ENCODE measurements around the gene FANK1.

The FANK1 gene

DNA sequence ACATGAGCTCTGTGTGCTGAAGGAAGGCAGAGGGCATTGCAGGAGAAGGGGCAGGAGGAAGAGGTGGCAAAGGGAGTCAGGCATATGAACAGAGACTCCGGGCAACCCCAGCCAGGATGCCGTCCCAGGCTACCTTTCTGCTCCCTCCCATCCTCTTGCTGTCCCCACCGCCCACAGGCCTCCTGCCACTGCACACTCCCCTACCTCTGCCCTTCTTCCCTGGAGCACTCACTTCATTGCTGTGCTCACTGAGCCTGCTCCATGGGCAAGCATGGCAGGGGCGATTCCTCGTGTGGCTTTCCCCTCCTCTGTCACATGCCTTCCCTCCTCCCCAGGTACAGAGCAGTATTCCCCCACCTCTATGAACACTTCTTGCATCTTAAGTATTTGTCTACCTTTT lies 93.4 kb downstream of the FANK1 start:
- Histone ChIP-seq H3K27ac (no peak overlapping the region), H3K4me2 (no peak overlapping the region), H3K4me1 (no peaks in the 10 kb centered on the region), H3K9ac (no peak overlapping the region), H4K20me1 (no peaks in the 10 kb centered on the region), H3K4me3 (no peak overlapping the region), H3K9me3 (peaks cover 7% of the 10 kb centered on the region; the same call in 1 of the 2 replicates), H3K27me3 (no peaks in the 10 kb centered on the region), H3K36me3 (no peaks in the 10 kb centered on the region)
- TF ChIP-seq Cebpa-rat (IDR thresholded peaks at IDR 0.05), result no peak

DNA sequence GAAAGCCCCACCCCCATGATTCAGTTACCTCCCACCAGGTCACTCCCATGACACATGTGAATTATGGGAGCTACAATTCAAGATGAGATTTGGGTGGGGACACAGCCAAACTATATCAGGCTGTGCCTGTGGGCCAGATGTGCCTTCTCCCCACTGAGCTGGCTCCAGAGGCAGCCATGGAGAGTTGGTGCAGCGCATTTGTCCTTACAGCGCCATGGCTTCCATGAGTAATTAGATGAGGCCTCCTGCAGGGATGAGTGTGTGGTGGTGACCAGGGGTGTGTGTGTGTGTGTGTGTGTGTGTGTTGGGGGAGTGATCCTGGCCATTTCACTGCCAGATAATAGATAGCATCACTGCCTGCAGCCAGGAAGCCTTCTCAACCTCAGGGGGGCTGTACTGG lies 94.6 kb downstream of the FANK1 start:
- Histone ChIP-seq H3K9me3 (peaks cover 7% of the 10 kb centered on the region; the same call in 1 of the 2 replicates), H3K4me2 (no peak overlapping the region), H3K27me3 (no peaks in the 10 kb centered on the region), H3K4me1 (no peaks in the 10 kb centered on the region), H3K4me3 (no peak overlapping the region), H4K20me1 (no peaks in the 10 kb centered on the region), H3K9ac (no peak overlapping the region), H3K27ac (no peak overlapping the region), H3K36me3 (no peaks in the 10 kb centered on the region)
- no peak for TF ChIP-seq Cebpa-rat (IDR thresholded peaks at IDR 0.05)

DNA sequence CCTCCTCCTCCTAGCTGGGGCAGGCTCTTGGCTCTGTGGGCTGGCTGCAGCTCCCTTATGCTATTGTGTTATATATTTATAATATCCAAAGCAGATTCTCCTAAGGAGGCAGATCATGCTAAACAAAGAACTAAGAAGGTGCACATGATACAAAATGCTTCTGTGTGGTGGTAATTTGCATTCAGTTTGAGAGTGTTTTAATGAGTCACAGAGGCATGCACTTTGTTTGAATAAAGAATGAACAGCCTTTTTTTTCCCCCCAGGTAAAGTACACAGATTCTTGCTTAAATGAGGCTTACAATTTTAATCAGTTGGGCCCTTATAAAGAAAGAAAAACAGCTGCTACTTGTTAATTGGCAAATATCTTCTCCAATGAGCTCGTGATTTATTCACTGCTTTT lies 95.0 kb downstream of the FANK1 start:
- Histone ChIP-seq H3K36me3 (no peaks in the 10 kb centered on the region), H3K27ac (no peak overlapping the region), H3K9ac (no peak overlapping the region), H3K4me2 (no peak overlapping the region), H4K20me1 (no peaks in the 10 kb centered on the region), H3K27me3 (no peaks in the 10 kb centered on the region), H3K4me3 (no peak overlapping the region), H3K4me1 (no peaks in the 10 kb centered on the region), H3K9me3 (peaks cover 7% of the 10 kb centered on the region; the same call in 1 of the 2 replicates)
- TF ChIP-seq Cebpa-rat (IDR thresholded peaks at IDR 0.05), result no peak

DNA sequence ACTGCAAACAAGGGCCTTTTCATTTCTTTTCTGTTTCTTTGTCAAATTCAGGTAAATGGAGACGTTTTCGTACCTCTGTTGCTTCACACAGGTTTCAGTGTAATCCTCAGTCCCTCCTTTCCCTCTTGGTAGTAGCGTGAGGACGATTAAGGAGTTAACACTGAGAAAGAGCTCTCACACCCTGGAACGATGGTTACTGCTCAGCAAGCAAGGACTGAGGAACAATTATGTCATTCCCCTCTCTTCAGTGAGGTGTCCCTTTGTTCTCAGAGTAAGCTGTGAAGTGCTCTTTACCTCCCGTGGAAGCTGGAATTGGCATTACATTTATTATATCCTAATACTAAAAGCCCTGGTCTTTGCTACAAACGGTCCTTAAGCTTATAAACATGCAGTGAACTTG lies 95.9 kb downstream of the FANK1 start:
- Histone ChIP-seq H3K4me2 (no peak overlapping the region), H3K9me3 (peaks cover 7% of the 10 kb centered on the region; the same call in 1 of the 2 replicates), H3K4me1 (no peaks in the 10 kb centered on the region), H3K4me3 (no peak overlapping the region), H3K36me3 (no peaks in the 10 kb centered on the region), H4K20me1 (no peaks in the 10 kb centered on the region), H3K9ac (no peak overlapping the region), H3K27me3 (no peaks in the 10 kb centered on the region), H3K27ac (no peak overlapping the region)
- TF ChIP-seq Cebpa-rat (IDR thresholded peaks at IDR 0.05), result no peak

DNA sequence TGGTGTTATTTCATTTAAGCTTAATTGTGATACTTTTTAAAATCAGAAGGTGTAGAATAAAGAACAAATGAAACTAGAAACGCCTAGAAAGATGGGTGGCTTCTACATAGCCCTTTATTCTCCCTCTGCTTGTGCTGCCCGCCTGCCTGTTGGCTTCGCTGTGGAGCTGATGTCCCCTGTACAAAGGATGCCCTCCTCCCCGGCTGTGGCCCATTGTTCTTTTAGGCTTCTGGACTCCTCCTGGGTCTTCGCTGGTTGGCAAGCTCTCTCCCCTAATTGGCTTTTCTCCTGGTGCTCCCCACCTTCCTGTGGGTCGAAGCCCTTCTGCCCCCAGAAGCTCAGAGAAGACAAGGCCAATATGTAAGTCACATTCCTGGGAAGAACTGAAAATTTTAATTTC lies 98.2 kb downstream of the FANK1 start:
- H3K9ac ChIP-seq, result no peak overlapping the region
- no peaks in the 10 kb centered on the region for H3K4me1 ChIP-seq
- no peaks in the 10 kb centered on the region for H4K20me1 ChIP-seq
- no peaks in the 10 kb centered on the region for H3K36me3 ChIP-seq
- H3K27ac ChIP-seq, result no peak overlapping the region
- no peak overlapping the region for H3K4me2 ChIP-seq
- no peak overlapping the region for H3K4me3 ChIP-seq
- no peaks in the 10 kb centered on the region for H3K27me3 ChIP-seq
- H3K9me3 ChIP-seq, result peaks cover 7% of the 10 kb centered on the region; the same call in 1 of the 2 replicates
- TF ChIP-seq Cebpa-rat (IDR thresholded peaks at IDR 0.05), result no peak

DNA sequence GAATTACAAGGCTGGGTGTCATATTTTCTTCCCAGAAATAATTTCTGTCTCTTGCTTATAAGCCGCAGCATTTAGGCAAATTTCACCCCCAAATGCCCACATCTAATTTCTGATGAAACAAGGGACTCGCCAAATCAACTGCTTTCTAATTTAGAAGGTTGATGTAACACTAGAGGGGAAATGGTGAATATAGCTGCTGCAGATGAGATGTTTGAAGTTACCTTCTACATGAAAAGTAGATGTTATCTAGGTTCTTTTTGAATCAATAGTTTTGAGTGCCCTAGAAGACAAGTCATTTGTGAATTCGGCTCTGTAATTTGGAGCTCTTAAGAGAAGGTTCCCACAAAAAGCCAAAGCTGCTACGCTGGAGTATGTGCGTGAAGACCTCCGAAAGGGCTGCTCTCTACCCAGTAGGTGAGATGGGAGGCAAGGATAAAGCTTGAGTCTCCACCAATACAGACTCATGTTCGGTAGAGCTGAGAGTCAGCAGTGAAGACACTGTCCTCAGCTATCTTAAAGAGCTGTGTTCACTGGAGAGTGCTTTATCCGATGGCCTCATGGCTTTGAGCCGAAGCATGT lies 99.5 kb downstream of the FANK1 start:
- TF ChIP-seq Cebpa-rat (IDR thresholded peaks at IDR 0.05), result no peak
- Histone ChIP-seq H3K4me3 (no peak overlapping the region), H3K36me3 (no peaks in the 10 kb centered on the region), H3K9me3 (peaks cover 3% of the 10 kb centered on the region; the same call in 1 of the 2 replicates), H3K27ac (no peak overlapping the region), H4K20me1 (no peaks in the 10 kb centered on the region), H3K4me1 (no peaks in the 10 kb centered on the region), H3K4me2 (no peak overlapping the region), H3K27me3 (no peaks in the 10 kb centered on the region), H3K9ac (no peak overlapping the region)

DNA sequence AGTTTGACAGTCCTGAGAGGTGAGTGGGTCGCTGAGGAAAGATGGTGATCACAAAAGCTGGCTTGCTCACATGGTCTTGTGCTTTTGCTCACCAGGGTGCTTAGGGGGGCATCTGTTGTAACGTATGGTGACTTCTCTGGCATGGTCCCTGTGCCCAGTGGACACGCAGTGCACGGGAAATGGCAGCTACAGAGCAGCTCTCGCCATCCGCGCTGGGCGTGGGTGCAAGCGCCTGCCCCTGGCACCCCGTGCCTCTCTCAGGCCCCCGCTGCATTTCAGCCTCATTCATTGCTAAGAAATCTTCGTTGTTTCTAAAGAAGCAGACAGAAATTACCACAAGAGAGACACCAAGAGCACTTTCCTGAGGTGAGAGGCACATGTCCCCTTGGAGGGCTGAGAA lies 101.2 kb downstream of the FANK1 start:
- Histone ChIP-seq H3K27me3 (no peaks in the 10 kb centered on the region), H3K9ac (no peak overlapping the region), H3K27ac (no peak overlapping the region), H3K4me1 (no peaks in the 10 kb centered on the region), H3K9me3 (no peaks in the 10 kb centered on the region), H3K4me2 (no peak overlapping the region), H3K36me3 (no peaks in the 10 kb centered on the region), H3K4me3 (no peak overlapping the region), H4K20me1 (no peaks in the 10 kb centered on the region)
- no peak for TF ChIP-seq Cebpa-rat (IDR thresholded peaks at IDR 0.05)

DNA sequence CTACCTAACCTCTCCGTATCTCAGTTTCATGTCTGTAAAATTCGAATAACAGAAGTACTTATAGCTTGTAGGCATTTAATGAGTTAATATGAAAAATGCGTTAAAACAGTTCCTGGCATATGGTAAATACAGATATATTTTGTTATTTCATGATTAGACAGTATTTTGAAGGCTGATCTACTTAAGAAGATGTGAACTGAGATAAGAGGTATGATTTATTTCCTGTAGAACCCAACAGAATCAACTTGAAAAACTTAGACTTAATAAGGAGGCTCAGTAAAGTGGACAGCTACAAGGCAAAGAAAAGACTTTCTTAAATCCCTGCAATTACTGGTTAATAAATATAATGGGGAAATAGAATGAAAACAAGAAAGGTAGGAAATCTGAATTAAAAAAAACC lies 103.3 kb downstream of the FANK1 start:
- Histone ChIP-seq H3K36me3 (no peaks in the 10 kb centered on the region), H3K27ac (no peak overlapping the region), H4K20me1 (no peaks in the 10 kb centered on the region), H3K4me2 (no peak overlapping the region), H3K4me1 (no peaks in the 10 kb centered on the region), H3K27me3 (no peaks in the 10 kb centered on the region), H3K9ac (no peak overlapping the region), H3K4me3 (no peak overlapping the region), H3K9me3 (no peaks in the 10 kb centered on the region)
- no peak for TF ChIP-seq Cebpa-rat (IDR thresholded peaks at IDR 0.05)

DNA sequence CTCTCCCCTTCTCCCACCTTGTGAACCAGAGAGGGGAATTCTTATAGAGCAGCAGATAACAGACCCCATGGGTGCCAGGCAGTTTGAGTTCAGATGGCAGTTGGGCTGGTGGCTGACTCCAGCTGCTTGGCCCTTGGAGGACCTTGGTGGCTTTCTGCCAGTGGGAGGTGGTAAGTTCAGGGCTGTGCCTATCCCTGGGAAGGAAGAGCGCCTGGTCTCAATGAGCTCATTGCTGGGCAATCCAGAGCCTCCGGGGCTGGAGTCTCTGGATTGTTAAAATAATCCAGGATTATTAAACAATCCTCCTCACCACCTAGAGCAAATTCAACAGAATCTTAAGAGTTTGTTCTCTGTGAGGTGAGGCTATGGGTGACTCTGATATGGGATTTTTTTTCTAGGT lies 105.2 kb downstream of the FANK1 start:
- no peaks in the 10 kb centered on the region for H3K4me1 ChIP-seq
- H3K27me3 ChIP-seq, result no peaks in the 10 kb centered on the region
- H3K36me3 ChIP-seq, result no peaks in the 10 kb centered on the region
- H3K4me2 ChIP-seq, result no peak overlapping the region
- no peak overlapping the region for H3K27ac ChIP-seq
- no peak overlapping the region for H3K4me3 ChIP-seq
- no peaks in the 10 kb centered on the region for H3K9me3 ChIP-seq
- no peaks in the 10 kb centered on the region for H4K20me1 ChIP-seq
- no peak overlapping the region for H3K9ac ChIP-seq
- TF ChIP-seq Cebpa-rat (IDR thresholded peaks at IDR 0.05), result no peak

DNA sequence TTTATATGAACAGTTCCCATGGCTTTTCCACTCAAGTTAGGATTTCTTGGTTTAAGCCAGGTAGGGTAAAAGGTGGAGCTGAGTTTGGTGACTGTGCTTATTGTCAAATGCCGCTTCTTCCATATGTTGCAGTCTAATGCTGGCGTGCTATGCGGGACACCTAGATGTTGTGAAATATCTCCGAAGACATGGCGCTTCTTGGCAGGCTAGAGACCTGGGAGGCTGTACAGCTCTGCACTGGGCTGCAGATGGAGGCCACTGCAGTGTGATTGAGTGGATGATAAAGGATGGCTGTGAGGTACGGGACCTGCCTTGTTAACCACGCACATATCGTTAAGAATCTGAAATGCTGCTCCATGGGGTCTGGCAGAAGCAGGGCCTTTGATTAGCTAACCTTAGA lies 108.4 kb downstream of the FANK1 start:
- Histone ChIP-seq H4K20me1 (no peaks in the 10 kb centered on the region), H3K4me1 (peaks cover 27% of the 10 kb centered on the region), H3K4me2 (no peak overlapping the region), H3K27me3 (no peaks in the 10 kb centered on the region), H3K9ac (no peak overlapping the region), H3K4me3 (no peak overlapping the region), H3K9me3 (no peaks in the 10 kb centered on the region), H3K27ac (no peak overlapping the region), H3K36me3 (no peaks in the 10 kb centered on the region)
- TF ChIP-seq Cebpa-rat (IDR thresholded peaks at IDR 0.05), result no peak

DNA sequence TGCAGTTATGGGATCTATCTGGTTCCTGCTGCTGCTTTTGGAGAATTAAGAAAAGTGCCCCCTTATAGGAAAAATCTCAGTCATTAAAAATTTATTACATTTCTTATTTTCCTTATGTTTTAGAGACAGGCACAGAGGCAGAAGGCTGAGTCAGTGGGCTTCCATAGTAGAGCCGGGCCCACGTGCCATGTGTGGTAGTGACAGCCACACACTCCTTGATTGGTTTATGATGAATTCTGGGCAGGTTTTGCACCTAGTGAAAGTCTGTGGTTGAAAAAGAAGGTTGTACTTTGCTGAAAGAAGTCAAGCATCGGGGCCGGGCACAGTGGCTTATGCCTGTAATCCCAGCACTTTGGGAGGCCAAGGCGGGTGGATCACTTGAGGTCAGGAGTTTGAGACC lies 109.9 kb downstream of the FANK1 start:
- Histone ChIP-seq H3K36me3 (no peaks in the 10 kb centered on the region), H3K4me1 (peaks cover 33% of the 10 kb centered on the region), H3K27ac (no peak overlapping the region), H4K20me1 (no peaks in the 10 kb centered on the region), H3K27me3 (no peaks in the 10 kb centered on the region), H3K9ac (no peak overlapping the region), H3K4me2 (no peak overlapping the region), H3K9me3 (no peaks in the 10 kb centered on the region), H3K4me3 (no peak overlapping the region)
- no peak for TF ChIP-seq Cebpa-rat (IDR thresholded peaks at IDR 0.05)

Data from BLaER1 (cell line).